ENCODE measurements around the gene RXRG. TPM values are rescaled to one million over a fixed set of nuclear protein-coding genes. Genes with fewer than 3 reads are reported as not detected.

Gene RXRG
- polyA plus RNA-seq, 1 donor (not counting 4 experiments of a cell fraction or from before 2014, with no cell fraction given) = not detected

GRCh38 chr1:165351863-165352441 is 93.0 kb downstream of the RXRG start:
- TF ChIP-seq CTCF (optimal IDR thresholded peaks at IDR 0.05 in 1 of 3, IDR thresholded peaks at IDR 0.05 in 1 of 3, conservative IDR thresholded peaks at IDR 0.05 in 1 of 3; ENCODE audit: extremely low read depth in 1 of 3, insufficient read depth in 2 of 3, low read length in 3 of 3) (no peak), EZH2 (IDR thresholded peaks at IDR 0.05; ENCODE audit: low read length) (no peak)
- no peak for FAIRE-seq
- peaks cover 78% of the 10 kb centered on the region for H3K27me3 ChIP-seq (ENCODE audit: control insufficient read depth, extremely low read depth, insufficient read depth, low read length)

More at GRCh38 chr1:165351863-165352441, 93.0 kb downstream of the RXRG start:
- no peaks in the 10 kb centered on the region for H3K9me3 ChIP-seq (ENCODE audit: control insufficient read depth, low read depth, low read length)
- H3K9ac ChIP-seq (ENCODE audit: control insufficient read depth, extremely low read depth, insufficient read depth, low read length) = no peak overlapping the region
- no peak for DNase-seq (ENCODE audit: low read depth, low spot score)
- dilution Hi-C loops (cut with MboI; ENCODE audit: extremely low pct_ligation_motif_present, low sequenced_read_pairs) = no loop called here
- H3K36me3 ChIP-seq (ENCODE audit: control insufficient read depth in 2 of 2, extremely low read depth in 1 of 2, insufficient read depth in 2 of 2, low read length in 2 of 2) = no peaks in the 10 kb centered on the region
- no peak overlapping the region for H3K4me3 ChIP-seq (ENCODE audit: control insufficient read depth in 2 of 3, extremely low read depth in 1 of 3, insufficient read depth in 2 of 3, low read depth in 1 of 3, low read length in 3 of 3)
- H3K9me1 ChIP-seq (ENCODE audit: control insufficient read depth, extremely low read depth, insufficient read depth, low read length) = no peaks in the 10 kb centered on the region
- H2AFZ ChIP-seq (ENCODE audit: control insufficient read depth, low read length) = no peak overlapping the region
- no peak overlapping the region for H3K4me2 ChIP-seq (ENCODE audit: control insufficient read depth, extremely low read depth, insufficient read depth, low read depth, low read length)
- H3K27ac ChIP-seq (ENCODE audit: control insufficient read depth, insufficient read depth, low read length) = no peak overlapping the region
- no peaks in the 10 kb centered on the region for H3K4me1 ChIP-seq (ENCODE audit: control insufficient read depth, extremely low read depth, insufficient read depth, low read length)
- H3K79me2 ChIP-seq (ENCODE audit: control insufficient read depth, insufficient read depth, low read length) = no peaks in the 10 kb centered on the region
- H4K20me1 ChIP-seq (ENCODE audit: control insufficient read depth, extremely low read depth, insufficient read depth, low read length) = no peaks in the 10 kb centered on the region

Other genes with a start within 250 kb of the RXRG start
- not detected in 3 replicates for gene LMX1A, start 88.4 kb downstream of the RXRG start, polyA plus RNA-seq
- gene LRRC52, start 98.9 kb upstream of the RXRG start, polyA plus RNA-seq = 0.07 TPM in 1 of 3 replicates, not detected in the others
- 230 to 410 TPM (median 319 TPM) in 3 replicates for gene MGST3, start 186.1 kb upstream of the RXRG start, polyA plus RNA-seq